HL-60 (cell line): ENCODE measurements around the gene SNX8.

Experiments used
- DNase-seq, 2 experiments: peaks; one replicate each; pipeline ENCODE4 v3.0.0-alpha.2; 2010 to 2020; ENCODE audit warnings: low read depth in 1 of 2, low spot score in 1 of 2
- H3K27ac ChIP-seq: fragments of 250-450 bp; sonication (Bioruptor Pico); replicated peaks from 2 replicates; pipeline ENCODE4 v1.5.1; 2020; ENCODE audit warnings: mild to moderate bottlenecking, moderate library complexity
- H3K27me3 ChIP-seq: fragments of 250-450 bp; sonication (Bioruptor Pico); 2 replicates; pipeline ENCODE4 v1.5.1; 2021; ENCODE audit warnings: mild to moderate bottlenecking, moderate library complexity; ENCODE audit not compliant: insufficient read depth, poor library complexity, severe bottlenecking
- H3K4me3 ChIP-seq: replicated peaks from 2 replicates; pipeline ENCODE4 v1.5.1; 2011; ENCODE audit warnings: mild to moderate bottlenecking, control low read depth, low read length; ENCODE audit not compliant: insufficient read depth
- GABPA ChIP-seq: IDR thresholded peaks from 2 replicates; pipeline ENCODE4 v1.6.1; 2012; ENCODE audit warnings: low read depth
- POLR2AphosphoS5 ChIP-seq: IDR thresholded peaks from 2 replicates; pipeline ENCODE4 v1.6.1; 2012; ENCODE audit warnings: low read depth
- REST ChIP-seq: IDR thresholded peaks from 2 replicates; pipeline ENCODE4 v1.6.1; 2012; ENCODE audit warnings: low read depth; ENCODE audit not compliant: insufficient replicate concordance
- SPI1 ChIP-seq: IDR thresholded peaks from 2 replicates; pipeline ENCODE4 v1.6.1; 2012; ENCODE audit warnings: low read depth, mild to moderate bottlenecking, borderline replicate concordance
- TF ChIP-seq, protein P1 (sequence below): IDR thresholded peaks from one replicate; pipeline ENCODE4 v1.5.1; 2011; ENCODE audit warnings: low read length, control low read depth, inconsistent platforms; ENCODE audit not compliant: insufficient read depth

SNX8 gene

DNA sequence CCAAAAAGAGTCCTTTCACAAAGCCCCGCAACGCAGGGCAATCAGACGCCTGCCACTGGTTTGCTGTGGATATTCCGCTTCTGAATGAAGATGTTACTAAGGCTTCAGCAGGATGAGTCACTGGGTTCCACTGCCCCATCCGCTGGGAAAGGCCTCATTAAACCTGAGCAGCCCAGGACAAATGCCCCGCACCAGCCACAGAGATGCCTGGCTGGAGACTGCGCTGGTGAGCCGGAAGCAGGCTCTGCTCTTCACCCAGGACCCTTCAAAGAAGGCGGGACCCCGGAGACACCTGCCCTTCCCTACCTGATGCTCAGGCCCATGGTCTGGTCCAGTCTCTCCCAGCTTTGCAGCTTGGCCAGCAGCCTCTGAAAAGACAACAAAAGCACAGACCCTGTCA is 101.3 kb downstream of the SNX8 start:
- Histone ChIP-seq H3K27ac (no peak overlapping the region), H3K27me3 (no peaks in the 10 kb centered on the region), H3K4me3 (no peak overlapping the region)
- TF ChIP-seq POLR2AphosphoS5, result no peak
- TF ChIP-seq, protein P1, sequence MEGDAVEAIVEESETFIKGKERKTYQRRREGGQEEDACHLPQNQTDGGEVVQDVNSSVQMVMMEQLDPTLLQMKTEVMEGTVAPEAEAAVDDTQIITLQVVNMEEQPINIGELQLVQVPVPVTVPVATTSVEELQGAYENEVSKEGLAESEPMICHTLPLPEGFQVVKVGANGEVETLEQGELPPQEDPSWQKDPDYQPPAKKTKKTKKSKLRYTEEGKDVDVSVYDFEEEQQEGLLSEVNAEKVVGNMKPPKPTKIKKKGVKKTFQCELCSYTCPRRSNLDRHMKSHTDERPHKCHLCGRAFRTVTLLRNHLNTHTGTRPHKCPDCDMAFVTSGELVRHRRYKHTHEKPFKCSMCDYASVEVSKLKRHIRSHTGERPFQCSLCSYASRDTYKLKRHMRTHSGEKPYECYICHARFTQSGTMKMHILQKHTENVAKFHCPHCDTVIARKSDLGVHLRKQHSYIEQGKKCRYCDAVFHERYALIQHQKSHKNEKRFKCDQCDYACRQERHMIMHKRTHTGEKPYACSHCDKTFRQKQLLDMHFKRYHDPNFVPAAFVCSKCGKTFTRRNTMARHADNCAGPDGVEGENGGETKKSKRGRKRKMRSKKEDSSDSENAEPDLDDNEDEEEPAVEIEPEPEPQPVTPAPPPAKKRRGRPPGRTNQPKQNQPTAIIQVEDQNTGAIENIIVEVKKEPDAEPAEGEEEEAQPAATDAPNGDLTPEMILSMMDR, result no peak
- TF ChIP-seq GABPA, result no peak
- TF ChIP-seq SPI1, result no peak
- TF ChIP-seq REST, result no peak
- no peak for DNase-seq

GRCh38 chr7:2211926-2212325 is 102.3 kb downstream of the SNX8 start:
- Histone ChIP-seq H3K27ac (no peak overlapping the region), H3K27me3 (no peaks in the 10 kb centered on the region), H3K4me3 (no peak overlapping the region)
- no peak for TF ChIP-seq REST
- TF ChIP-seq GABPA, result no peak
- TF ChIP-seq SPI1, result no peak
- TF ChIP-seq, protein P1, result no peak
- no peak for TF ChIP-seq POLR2AphosphoS5
- DNase-seq, result no peak

- TF ChIP-seq SPI1, result no peak
- TF ChIP-seq, protein P1, result no peak
- no peak for TF ChIP-seq REST
- no peak for TF ChIP-seq POLR2AphosphoS5
- TF ChIP-seq GABPA, result no peak
Observed at GRCh38 chr7:2211259-2211880, 102.9 kb downstream of the SNX8 start.

More at GRCh38 chr7:2211259-2211880, 102.9 kb downstream of the SNX8 start:
- Histone ChIP-seq H3K4me3 (no peak overlapping the region), H3K27ac (no peak overlapping the region), H3K27me3 (no peaks in the 10 kb centered on the region)
- no peak for DNase-seq
